Measurements from ENCODE around the gene MEOX1. TPM values are rescaled to one million over a fixed set of nuclear protein-coding genes. Genes with fewer than 3 reads are reported as not detected.

Gene MEOX1
- total RNA-seq, 1 experiment from 2014 or later = not detected

DNA sequence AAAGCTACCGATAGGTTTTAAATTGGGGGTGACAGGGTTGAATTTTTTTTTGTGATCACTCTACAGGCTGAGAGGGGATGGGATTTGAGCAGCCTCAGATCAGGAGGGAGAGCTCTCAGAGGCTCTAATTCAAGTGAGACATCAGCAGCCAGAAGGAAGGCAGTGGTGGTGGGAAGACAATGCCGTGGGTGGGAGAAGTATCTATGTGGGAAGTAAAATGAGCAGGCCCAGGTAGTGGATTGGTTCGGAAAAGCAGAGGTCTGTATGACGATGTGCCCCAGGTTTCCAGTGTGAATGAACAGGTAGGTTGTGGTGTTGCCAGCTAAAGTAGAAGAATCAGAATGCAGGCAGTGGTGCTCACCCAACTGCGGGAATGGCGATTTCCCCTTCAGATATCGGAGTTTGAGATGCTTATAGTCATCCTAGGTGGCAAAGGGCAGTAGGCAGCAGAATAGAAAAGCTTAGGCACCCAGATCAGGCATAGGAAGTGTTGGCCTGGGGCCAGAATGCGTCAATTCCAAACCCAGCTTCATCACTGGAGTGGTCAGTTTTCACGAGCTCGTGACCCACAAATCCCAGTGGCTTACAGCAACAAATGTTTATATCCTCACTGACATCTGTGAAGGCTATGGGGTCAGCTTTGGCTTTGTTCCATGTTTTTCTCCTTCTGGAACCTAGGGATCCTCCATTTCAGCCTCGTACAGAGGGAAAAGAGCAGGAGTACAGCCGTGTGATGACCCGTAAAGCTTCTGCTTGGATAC is 24.0 kb downstream of the MEOX1 start:
- H3K9ac ChIP-seq (ENCODE audit: extremely low read depth, insufficient read length, low read length) = no peak overlapping the region
- no peak overlapping the region for H2AK5ac ChIP-seq (ENCODE audit: insufficient read length, low read length)
- H3K27ac ChIP-seq (ENCODE audit: insufficient read length, low read depth, low read length) = no peak overlapping the region
- H4K8ac ChIP-seq (replicated peaks; ENCODE audit: insufficient read length, low read depth, low read length) = no peak overlapping the region
- H3K18ac ChIP-seq (ENCODE audit: insufficient read length, low read depth, low read length) = no peak overlapping the region
- H3K56ac ChIP-seq (ENCODE audit: insufficient read length, low read depth, low read length) = no peak overlapping the region
- Mint-ChIP-seq H3K9me3 (no peaks in the 10 kb centered on the region), H3K27me3 (ENCODE audit: low read depth) (peaks cover 7% of the 10 kb centered on the region), H3K36me3 (ENCODE audit: insufficient read depth in 1 of 3, low read depth in 3 of 3) (no peaks in the 10 kb centered on the region), H3K27ac (peak overlapping the region in 1 of 3 experiments; percentile 2; a peak in 1 of 7 replicates), H3K4me3 (no peak overlapping the region), H3K4me1 (peaks cover 12 to 20% of the 10 kb centered on the region in 2 experiments)
- H3K79me1 ChIP-seq (ENCODE audit: insufficient read depth, low read depth, low read length, poor library complexity, severe bottlenecking) = no peaks in the 10 kb centered on the region
- H3K4ac ChIP-seq (ENCODE audit: low read depth, low read length) = no peak overlapping the region
- no peaks in the 10 kb centered on the region for H3K79me2 ChIP-seq (ENCODE audit: insufficient read depth, low read length)
- no peak overlapping the region for H3K23ac ChIP-seq (ENCODE audit: insufficient read length, low read depth, low read length)
- no peak overlapping the region for H2BK20ac ChIP-seq (ENCODE audit: low read depth, low read length, poor library complexity, severe bottlenecking)
- no peak overlapping the region for H2BK120ac ChIP-seq (ENCODE audit: low read depth, low read length, poor library complexity, severe bottlenecking)
- H2AFZ ChIP-seq (ENCODE audit: low read length) = no peak overlapping the region
- H2BK12ac ChIP-seq (ENCODE audit: insufficient read length, low read depth, low read length) = no peak overlapping the region
- H3K14ac ChIP-seq (ENCODE audit: insufficient read depth, low read length) = no peak overlapping the region
- no peak overlapping the region for H4K5ac ChIP-seq (ENCODE audit: insufficient read length, low read depth, low read length)
- H2BK5ac ChIP-seq (ENCODE audit: insufficient read length, low read length) = no peak overlapping the region
- no CpG with 5 or more reads among the region's 13 CpGs for WGBS (ENCODE audit: extremely low coverage, insufficient read length, low lambda C conversion rate)
- H3T11ph ChIP-seq (ENCODE audit: low read length) = no peak overlapping the region
- H4K91ac ChIP-seq (ENCODE audit: insufficient read length, low read depth, low read length) = no peak overlapping the region
- no peak overlapping the region for H3K4me2 ChIP-seq (ENCODE audit: insufficient read depth, insufficient read length, low read length)
- no peak for DNase-seq
- no peaks in the 10 kb centered on the region for H4K20me1 ChIP-seq (ENCODE audit: control insufficient read depth, insufficient read depth, insufficient read length)
- no peaks in the 10 kb centered on the region for H3K9me3 ChIP-seq (ENCODE audit: control insufficient read depth, low read depth, low read length)
- no peak for TF ChIP-seq CTCF (conservative IDR thresholded peaks at IDR 0.05)
- no peak overlapping the region for H2BK15ac ChIP-seq (ENCODE audit: low read depth, low read length)
- H3K4me1 ChIP-seq (ENCODE audit: insufficient read depth, low read length) = no peaks in the 10 kb centered on the region
- H3K23me2 ChIP-seq (ENCODE audit: insufficient read length, low read depth, low read length, poor library complexity, severe bottlenecking) = peaks cover 3% of the 10 kb centered on the region
- H3K27me3 ChIP-seq (ENCODE audit: insufficient read depth, low read length) = no peaks in the 10 kb centered on the region
